ENCODE data around the gene ADK.

- TF ChIP-seq CTCF (IDR thresholded peaks at IDR 0.05; ENCODE audit: low read depth, low read length) (no peak), EZH2phosphoT487 (IDR thresholded peaks at IDR 0.05; ENCODE audit: low read depth) (no peak)
Measured at GRCh38 chr10:74122060-74122459, 29.0 kb upstream of the ADK start.

Data from OCI-LY3 (cell line).